T1000 (cell line): ENCODE data around the gene SRP72.

ENCODE experiments used
- DNase-seq: peaks from one replicate; lab custom pipeline; 2025; ENCODE audit warnings: mixed read lengths; lab: John Stamatoyannopoulos, UW

Gene SRP72

DNA sequence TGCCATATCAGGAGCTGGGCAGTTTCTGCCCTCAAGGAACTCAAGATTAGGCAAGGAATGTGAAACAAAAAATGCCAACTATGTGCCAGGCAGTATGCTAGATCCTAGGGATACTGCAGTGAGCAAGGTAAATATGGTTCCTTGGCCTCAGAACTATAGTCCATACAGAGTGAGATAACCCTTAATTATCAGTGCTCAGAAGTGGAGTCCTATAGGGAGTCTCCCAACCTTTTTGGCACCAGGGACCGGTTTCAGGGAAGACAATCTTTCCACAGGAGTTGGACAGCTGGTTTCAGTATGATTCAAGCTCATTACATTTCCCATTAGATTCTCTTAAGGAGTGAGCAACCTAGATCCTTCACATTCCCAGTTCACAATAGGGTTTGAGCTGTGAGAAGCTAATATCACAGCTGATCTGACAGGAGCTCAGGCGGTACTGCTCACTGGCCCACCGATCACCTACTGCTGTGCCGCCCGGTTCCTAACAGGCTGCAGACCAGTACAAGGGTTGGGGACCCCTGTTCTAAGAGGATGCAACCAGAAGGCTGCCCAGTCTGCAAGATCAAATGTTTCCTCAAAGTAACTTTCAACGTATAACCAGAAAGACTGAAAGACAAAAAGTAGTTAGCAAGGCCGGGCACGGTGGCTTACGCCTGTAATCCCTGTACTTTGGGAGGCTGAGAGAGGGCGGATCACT is 1.7 kb upstream of the SRP72 start:
- DNase-seq, result no peak

DNA sequence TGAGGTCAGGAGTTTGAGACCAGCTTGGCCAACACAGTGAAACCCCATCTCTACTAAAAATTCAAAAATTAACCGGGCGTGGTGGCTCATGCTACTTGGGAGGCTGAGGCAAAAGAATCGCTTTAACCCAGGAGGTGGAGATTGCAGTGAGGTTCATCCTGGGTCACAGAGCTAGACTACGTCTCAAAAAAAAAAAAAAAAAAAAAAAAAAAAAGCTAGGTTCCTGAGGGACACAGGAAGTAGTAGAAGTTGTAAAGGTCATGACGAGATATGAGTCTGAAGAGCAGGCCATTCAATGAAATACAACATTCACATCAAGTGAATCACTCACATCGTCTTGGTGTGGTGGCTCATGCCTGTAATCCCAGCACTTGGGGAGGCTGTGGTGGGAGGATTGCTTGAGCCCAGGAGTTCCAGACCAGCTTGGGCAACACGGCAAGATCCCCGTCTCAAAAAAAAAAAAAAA is 1.1 kb upstream of the SRP72 start:
- DNase-seq, result peak; percentile 53

DNA sequence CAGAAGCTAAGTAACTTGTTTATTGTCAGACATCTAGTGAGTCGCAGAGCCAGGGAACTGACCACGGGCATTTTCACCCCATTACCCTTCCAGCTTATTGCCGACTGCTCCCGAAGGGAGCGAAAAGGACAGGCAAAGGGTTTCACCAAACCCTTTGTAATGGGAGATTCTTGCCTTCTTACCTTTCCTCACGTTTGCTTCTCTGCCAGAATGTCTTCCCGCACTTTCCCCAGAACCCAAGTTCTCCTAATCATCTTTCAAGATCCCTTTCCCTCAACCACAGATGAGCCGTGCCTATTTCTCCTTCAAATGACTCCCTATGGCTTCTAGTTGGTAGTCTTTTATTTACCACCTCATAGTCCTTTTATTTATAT is 520 bp upstream of the SRP72 start:
- DNase-seq, result no peak

DNA sequence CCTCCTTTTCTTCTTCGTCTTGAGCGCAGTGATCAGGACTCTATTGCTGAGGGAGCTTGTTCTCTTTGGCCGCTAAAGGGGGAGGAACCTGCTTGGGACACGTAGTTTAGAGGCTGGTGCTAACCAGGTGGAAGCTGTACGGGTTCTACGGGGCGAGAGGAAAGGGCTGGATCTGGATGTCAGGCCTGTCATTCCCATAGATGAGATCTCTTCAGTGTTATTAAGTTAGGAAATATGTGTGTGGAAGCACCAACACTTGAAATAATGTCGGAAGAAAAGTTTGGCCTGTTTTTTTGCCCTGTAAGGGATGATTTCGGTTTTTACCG is 643 bp downstream of the SRP72 start:
- no peak for DNase-seq

DNA sequence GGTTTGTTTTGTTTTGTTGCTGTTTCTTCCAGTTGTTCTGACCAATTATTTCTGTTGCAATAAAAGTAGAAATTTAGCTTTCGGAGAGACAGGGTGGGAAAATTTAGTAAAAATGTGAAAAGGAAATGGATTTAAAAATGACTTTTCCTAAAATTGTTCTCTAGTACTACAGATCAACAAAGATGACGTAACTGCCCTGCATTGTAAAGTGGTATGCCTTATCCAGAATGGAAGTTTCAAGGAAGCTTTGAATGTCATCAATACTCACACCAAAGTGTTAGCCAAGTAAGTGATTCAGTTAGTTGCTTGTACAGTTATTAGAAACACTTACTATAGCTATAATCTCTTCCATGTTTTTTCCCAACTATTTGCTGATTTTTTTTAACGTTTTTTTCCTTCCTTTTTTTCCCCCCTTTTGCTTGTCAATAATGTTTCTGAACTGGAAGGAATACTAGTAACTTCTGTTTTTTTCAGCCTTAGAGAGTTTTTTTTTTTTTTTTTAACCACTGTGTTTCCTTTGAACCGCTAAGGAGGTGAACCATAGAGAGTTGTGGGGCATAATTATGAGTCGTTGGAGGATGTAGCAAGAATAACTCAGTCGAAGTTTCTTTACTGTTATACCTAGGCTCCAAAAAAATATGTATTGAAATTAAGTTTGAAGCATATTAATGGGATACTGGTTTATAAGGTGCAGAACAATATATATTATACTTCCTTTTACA is 2.2 kb downstream of the SRP72 start:
- DNase-seq, result no peak

DNA sequence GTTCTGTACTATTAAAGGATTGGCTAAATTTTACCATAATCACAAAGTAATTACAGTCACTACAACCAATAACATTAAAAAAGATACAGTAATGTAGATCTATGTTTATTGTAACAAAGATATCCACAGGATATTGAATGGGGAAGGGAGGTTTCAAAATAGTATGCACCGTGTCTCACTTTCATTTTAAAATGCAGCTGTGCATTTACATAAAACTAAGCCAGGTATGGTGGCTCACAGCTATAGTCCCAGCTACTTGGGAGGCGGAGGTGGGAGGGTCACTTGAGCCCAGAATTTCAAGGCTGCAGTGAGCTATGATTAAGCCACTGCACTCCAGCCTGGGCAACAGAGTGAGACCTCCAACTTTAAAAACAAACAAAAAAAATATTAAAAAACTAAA is 8.5 kb downstream of the SRP72 start:
- no peak for DNase-seq

DNA sequence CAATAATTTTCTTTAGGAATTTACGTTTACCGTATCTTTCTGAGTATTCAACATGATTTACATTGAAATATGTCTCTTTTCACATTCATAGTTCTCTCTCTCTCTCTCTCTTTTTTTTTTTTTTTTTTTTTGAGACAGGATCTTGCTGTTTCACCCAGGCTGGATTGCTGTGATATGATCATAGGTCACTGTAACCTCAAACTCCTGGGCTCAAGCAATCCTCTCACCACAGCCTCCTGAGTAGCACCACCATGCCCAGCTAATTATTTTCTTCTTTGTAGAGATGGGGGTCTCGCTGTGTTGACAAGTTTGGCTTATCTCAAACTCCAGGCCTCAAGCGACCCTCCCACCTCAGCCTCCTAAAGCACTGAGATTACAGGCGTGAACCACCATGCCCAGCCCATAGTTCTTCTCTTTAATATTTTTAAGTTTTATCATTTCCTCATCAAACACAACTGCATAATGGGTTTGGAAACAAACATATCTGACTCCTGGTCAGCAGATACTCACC is 9.8 kb downstream of the SRP72 start:
- DNase-seq, result no peak

DNA sequence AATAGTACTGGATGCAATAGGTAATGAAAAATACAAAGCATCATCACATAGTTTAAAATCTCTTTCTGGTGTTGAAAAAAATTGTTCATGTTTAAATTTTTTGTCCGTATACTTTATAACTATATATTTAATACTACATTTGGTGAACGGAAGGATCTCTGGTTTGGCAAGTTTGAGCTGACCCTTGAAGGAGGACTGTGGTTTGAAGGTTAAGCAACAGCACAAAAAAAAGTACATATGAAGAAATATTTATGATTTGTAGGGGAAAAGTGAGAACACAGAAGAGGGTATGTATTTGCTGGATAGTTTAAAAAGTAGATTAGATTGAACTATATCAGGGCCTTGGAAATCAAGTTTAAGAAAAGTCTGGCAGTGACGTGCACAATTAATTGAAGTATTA is 13.3 kb downstream of the SRP72 start:
- no peak for DNase-seq

DNA sequence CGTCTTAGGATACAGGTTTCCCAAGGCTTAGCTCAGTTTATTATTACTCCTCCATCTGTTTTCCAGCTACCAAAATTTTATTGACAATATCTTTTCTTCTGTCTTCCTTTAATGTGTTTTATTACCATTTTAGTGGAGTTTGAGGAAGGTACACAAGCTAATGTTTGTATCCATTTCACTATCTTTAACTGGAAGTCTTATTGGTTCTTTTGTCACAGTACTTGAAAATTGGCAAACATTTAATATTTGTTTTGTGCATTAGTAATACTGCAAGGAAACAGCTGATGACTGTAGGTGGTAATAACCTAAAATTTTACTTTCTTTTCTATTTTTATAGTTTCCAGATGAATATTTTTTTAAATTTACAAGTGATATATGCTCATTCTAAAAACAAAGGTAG is 28.8 kb downstream of the SRP72 start:
- DNase-seq, result no peak

DNA sequence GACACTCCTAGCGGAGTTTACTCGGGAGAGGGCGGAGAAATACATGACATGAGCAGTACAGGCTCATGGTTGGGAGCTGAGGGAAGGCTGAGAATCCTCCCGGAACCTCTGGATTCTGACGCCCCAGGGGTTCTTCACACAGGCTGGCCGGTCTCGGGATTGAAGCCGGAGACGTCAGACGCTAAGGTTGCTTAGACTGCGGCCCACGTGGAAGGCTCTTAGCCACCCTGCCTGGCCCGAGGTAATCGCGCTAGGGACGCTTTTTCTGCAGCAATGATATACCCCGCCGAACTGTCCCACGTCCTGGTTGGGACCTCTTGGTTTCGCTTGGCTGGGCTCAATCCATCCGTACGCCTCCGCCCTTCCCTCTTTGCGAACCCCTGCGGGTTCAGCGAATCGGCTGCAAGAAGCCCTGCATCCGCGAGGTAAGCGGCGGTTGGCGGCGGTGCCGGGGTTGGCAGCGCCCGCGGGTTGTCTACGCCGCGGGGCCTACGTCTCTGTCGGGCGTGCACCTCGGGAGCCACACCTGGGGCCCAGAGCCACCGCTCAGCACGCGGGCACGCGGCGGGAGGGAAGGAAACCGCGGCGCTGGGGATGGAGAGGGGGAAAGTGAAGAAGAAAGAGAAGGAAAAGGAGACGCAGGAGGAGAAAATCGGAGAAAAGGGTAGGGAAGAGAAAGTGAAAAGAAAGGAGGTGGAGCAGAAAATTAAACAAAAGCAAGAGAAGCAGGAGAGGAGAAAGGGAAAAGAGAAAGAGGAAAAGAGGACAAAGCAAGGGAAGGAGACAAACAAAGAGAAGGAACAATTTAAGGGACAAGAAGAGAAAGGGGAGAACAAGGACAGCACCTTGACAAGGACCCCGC is 38.1 kb downstream of the SRP72 start, which contains the start of gene ARL9:
Gene ARL9 (plus strand): TSS at position 523 of the 862 bp plus-strand sequence. CDS start 72 bp downstream, at position 595.
- DNase-seq, result no peak

DNA sequence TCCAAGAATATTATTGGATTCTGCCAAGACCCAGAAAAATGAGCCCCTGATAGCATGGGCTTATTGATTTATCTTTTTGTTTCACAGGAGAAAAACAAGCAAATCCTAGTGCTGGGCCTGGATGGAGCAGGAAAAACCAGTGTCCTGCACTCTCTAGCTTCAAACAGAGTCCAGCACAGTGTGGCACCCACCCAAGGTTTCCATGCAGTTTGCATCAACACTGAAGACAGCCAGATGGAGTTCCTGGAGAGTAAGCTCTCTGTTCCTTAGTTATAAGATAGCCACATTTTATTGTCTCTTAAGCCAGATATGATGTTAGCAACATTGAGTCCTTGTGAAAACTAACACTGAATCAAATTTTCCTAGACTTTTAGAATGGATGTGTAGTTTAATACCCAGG is 43.7 kb downstream of the SRP72 start:
- no peak for DNase-seq

DNA sequence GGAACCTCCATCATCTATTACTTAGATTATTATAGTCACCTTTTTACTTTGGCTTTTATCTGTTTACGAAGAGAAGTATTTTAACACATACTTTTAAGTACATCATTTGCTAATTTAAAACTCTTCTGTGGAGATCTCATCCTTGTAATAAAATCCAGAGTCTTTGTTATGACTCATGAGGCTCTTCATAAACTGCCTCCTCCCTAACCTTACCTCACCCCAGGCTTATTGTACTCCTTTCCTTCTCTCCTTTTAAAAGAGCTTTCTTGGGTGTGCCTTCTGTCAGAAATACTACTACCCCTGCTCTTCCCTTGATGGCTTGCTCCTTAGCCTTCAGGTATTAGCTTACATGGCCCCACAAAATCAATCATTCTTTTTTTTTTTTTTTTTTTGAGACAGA is 44.7 kb downstream of the SRP72 start:
- no peak for DNase-seq

DNA sequence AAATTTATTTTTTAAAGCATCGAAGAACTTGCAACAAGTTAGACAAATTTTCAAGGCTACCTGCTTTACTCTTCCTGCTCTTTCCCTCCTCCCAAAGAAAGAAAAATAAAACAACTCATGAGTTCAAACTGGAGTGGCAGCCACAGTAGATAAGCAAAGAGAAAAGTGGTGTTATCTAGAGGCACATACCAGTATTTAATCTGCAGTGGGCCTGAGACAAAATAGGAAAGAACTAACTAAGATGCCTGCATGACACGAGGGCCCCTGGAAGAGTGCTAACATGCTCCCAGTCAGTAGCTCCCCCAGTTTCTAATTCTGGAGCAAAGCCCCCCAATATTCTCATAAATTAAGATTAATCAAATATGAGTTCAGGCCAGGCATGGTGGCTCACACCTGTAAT is 46.1 kb downstream of the SRP72 start:
- DNase-seq, result no peak

DNA sequence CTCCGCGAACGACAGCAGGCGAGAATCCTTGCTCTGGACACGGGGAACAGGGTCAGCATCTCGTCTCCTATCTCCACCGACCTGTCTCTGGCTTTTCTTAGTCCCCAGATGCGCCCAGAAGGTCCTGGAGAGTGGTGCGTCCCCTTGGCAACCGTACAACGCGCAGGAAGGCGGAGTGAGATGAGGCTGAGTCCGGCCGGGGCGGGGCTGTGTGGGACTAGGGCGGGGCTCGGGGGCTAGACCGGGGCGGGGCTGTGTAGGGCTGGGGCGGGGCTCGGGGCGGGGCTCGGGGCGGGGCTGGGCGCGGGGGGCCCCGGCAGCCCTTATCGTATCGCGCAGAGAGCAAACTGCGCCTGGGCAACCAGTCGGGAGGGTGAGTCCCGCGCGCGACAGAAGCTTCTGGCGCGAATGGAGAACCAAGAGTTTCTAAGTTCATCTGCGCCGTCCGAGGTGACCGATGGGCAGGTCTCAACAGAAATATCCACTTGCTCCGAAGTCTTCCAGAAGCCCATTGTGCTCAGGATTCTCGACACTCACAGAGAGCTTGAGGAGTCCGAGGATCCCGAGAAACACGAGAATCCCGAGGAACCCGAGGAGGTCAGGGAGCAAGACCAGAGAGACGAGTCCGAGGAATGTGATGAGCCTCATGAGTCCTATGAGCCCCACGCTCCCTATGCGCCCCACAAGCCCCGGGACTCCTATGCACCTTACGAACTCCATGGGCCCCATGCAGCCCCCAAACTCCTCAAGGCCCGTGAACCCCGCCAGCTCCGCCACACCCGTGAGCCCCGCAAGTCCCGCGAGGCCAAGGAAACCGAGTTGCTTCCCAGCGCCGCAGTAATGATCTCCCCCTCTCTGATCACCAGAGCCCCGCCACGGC is 63.1 kb downstream of the SRP72 start:
- DNase-seq, result peak; percentile 88

DNA sequence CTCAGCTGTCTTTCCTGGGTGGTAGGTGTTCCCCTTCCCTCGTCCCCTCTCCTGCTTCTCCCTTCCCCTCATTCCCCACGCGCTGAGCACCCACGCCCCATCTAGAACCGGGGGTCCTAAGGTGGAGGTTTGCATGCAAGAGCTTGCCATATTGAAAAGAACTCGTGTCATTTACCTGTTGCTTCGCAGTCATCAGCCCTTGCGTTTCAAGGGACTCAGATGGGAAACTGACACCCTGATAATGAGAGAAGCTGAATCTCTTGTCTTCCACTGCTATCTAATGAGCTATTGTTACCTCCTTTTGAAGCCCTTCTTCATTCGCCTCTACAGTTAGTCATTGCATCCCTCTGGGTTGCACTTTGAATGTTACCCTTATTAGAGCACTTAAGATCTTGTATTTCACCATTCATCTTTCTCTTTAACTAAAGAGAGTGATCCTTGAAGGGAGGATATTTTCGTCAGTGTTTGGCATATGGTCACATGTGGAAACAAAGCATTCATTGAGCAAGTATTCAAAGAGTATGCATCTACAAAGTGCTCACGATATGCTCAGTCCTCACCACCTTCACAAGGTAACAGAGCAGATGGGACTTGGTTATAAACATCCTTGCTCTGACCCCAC is 63.8 kb downstream of the SRP72 start:
- DNase-seq, result no peak

DNA sequence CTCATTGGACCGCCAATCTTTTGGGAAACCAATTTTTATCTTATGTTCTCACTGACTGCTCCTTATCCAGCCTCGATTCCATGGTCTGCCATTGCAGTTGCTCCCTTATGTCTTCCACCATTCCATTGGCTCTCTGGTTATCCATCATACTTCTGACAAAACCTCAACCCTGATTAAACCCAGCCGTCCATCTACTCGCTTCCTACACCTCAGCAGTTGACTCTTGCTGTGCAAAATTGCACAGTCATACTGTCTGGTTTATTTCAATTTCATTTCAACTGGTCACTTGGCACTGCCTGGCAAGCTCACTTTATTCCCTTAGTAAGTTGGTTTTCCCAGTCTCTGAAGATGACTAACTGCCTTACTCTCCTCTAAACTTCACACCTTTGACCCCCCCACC is 64.4 kb downstream of the SRP72 start:
- DNase-seq, result no peak

DNA sequence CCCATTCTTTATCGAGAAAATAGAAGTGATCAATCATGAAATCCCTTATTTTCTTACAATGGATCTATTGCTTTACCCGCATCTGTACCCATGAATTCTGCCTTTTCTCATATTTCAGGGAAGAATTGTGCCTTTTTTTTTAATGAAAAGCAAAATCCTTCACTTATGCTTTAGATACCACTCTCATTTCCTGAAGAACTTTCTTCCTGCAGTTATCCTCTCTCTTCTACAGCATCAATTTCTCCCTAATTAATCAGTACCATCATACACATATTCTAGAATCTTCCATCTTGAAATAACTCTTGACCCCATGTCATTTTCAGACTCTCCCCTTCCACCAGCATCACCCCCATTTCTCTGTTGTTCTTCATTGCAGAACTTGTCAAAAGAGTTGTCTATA is 64.8 kb downstream of the SRP72 start:
- no peak for DNase-seq

DNA sequence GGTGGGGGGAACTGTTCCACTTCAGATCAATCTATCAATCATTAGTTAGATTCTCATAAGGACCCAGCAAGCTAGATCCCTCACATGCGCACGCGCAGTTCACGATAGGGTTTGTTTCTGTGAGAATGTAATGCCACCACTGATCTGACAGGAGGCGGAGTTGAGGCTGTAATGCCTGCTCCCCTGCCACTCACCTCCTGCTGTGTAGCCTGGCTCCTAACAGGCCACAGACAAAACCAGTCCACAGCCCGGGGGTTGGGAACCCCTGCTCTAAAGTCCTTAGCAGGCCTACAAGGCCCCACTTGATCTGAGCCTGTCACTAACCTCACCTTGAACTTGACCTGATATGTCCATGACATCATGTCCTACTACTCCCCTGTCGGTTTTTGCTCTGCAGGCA is 68.5 kb downstream of the SRP72 start:
- no peak for DNase-seq

DNA sequence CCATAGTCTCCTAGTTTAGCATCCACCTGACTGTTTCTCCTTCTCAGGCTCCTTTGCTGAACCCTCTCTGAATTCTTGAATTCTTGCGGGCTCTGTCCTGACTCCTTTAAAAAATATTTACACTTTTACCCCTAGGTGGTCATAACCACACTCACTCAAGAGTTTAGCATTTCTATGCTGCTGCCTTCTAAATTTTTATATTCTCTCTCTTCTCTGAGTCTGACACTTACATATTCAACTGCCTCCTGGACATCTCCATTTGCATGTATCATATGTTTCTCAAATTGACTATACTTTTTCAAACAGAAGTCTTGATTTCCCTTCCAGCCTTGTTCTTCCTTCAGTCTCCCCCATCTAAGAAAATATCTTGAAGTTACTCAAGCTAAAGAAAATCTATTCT is 69.7 kb downstream of the SRP72 start:
- no peak for DNase-seq

DNA sequence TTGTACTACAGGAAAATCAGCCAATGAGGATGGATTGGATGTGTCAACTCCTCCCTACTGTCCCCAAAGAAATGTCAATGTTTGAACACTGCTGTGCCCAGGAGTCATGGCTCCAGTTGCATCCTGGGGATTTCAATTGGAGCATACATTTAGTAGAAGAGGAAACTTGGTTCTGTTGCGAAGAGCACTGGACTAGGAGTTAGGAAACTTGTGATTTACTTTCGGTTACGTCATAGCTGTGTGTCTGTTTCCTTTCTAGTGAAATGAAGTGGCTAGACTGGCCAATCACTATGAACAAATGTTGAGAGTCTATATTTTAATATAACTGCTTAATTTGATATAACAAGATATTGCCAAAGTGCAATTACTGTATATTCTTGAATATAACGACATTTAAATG is 73.4 kb downstream of the SRP72 start:
- no peak for DNase-seq

DNA sequence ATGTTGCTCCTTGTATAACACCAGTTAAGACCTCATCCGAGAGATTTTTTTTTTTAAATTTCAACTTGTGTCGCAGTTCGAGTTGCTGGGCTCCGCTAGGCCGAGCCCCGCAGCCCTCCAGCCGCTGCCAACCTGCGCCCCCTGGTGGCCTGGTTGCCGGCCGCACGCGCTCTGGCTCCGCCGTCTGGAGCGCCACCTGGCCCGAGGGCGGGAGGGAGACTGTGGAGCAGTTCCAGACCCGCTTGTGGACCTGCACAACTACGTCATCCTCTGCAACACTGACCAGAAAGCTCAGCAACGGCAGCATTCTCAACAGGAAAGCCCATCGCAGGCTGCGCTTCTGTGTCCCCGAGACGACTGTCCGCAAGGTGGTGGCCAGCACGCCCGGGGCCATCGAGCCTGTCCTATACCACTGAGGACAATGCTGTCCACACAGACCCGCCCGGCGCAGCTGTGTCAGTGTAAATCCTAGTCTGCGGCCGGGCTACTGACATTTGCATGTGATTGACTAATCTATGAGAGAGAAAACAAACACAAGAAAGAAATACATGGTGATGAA is 77.2 kb downstream of the SRP72 start:
- DNase-seq, result peak; percentile 93
